Cardiac muscle cell (in vitro differentiated cells and primary cell): ENCODE data around the gene ELMOD1. TPM values are rescaled to one million over a fixed set of nuclear protein-coding genes. Genes with fewer than 3 reads are reported as not detected.

Experiments used
- DNase-seq, 2 donors: peaks; one replicate each; pipeline versions ENCODE4 v3.0.0 to v3.0.0-alpha.2; 2010 to 2017; ENCODE audit warnings: low read depth in 1 of 2, low spot score in 1 of 2
- H3K27ac ChIP-seq: fragments of 200-600 bp; sonication (generic); 2 replicates; pipeline ENCODE4 v1.5.1; 2016
- H3K27me3 ChIP-seq: fragments of 200-600 bp; sonication (generic); 2 replicates; pipeline ENCODE4 v1.6.0; 2016; ENCODE audit warnings: control low read depth
- H3K36me3 ChIP-seq: fragments of 200-600 bp; sonication (generic); 2 replicates; pipeline ENCODE4 v1.5.1; 2016; ENCODE audit warnings: control low read depth
- H3K4me1 ChIP-seq: fragments of 200-600 bp; sonication (generic); 2 replicates; pipeline ENCODE4 v1.8.1; 2017; ENCODE audit warnings: low read depth, mild to moderate bottlenecking, mixed run types
- H3K4me3 ChIP-seq: fragments of 200-600 bp; sonication (generic); 2 replicates; pipeline ENCODE4 v1.5.1; 2016; ENCODE audit warnings: mild to moderate bottlenecking
- H3K9me3 ChIP-seq: fragments of 200-600 bp; sonication (generic); 2 replicates; pipeline ENCODE4 v1.5.1; 2017; ENCODE audit warnings: low read depth, mild to moderate bottlenecking, control low read depth
- CTCF ChIP-seq: IDR thresholded peaks from 2 replicates; pipeline ENCODE4 v1.5.1; 2012; ENCODE audit warnings: low read depth, mild to moderate bottlenecking, low read length
- polyA plus RNA-seq: library from polyadenylated mRNA; unstranded; fragments of >200 nt; fragmentation: Nextera tagmentation; extraction: Ambion mirVana; gene quantifications from 2 replicates; pipeline ENCODE4 v1.2.1, GENCODE V29; 2016
- total RNA-seq: library from RNA; depleted of rRNA; stranded (reverse); fragments of >200 nt; gene quantifications from 2 replicates; pipeline ENCODE4 v1.2.3, GENCODE V29; 2016

The ELMOD1 gene
- total and polyA plus RNA-seq, 2 experiments from 2014 or later, result 0.09 to 1.1 TPM

- Histone ChIP-seq H3K4me3 (no peak overlapping the region), H3K27ac (no peak overlapping the region), H3K27me3 (no peaks in the 10 kb centered on the region), H3K36me3 (no peaks in the 10 kb centered on the region), H3K4me1 (no peaks in the 10 kb centered on the region), H3K9me3 (no peaks in the 10 kb centered on the region)
- no peak for TF ChIP-seq CTCF
- no peak for DNase-seq
These were observed 76.1 kb downstream of the ELMOD1 start for GRCh38 chr11:107666911-107667613.

- H3K4me1 ChIP-seq, result no peaks in the 10 kb centered on the region
- H3K4me3 ChIP-seq, result no peak overlapping the region
- H3K27me3 ChIP-seq, result no peaks in the 10 kb centered on the region
- no peak overlapping the region for H3K27ac ChIP-seq
- no peak for TF ChIP-seq CTCF
- no peak for DNase-seq
- H3K9me3 ChIP-seq, result no peaks in the 10 kb centered on the region
- no peaks in the 10 kb centered on the region for H3K36me3 ChIP-seq
These were observed 78.3 kb downstream of the ELMOD1 start for GRCh38 chr11:107669191-107669740.

GRCh38 chr11:107669893-107670601 lies 79.1 kb downstream of the ELMOD1 start:
- Histone ChIP-seq H3K27me3 (no peaks in the 10 kb centered on the region), H3K4me3 (no peak overlapping the region), H3K36me3 (no peaks in the 10 kb centered on the region), H3K9me3 (no peaks in the 10 kb centered on the region), H3K27ac (no peak overlapping the region), H3K4me1 (no peaks in the 10 kb centered on the region)
- DNase-seq, result no peak
- no peak for TF ChIP-seq CTCF

GRCh38 chr11:107675902-107676301 lies 85.0 kb downstream of the ELMOD1 start:
- no peak for DNase-seq
- no peak for TF ChIP-seq CTCF
- Histone ChIP-seq H3K36me3 (no peaks in the 10 kb centered on the region), H3K4me3 (no peak overlapping the region), H3K9me3 (no peaks in the 10 kb centered on the region), H3K4me1 (no peaks in the 10 kb centered on the region), H3K27me3 (no peaks in the 10 kb centered on the region), H3K27ac (no peak overlapping the region)

GRCh38 chr11:107676336-107677057 lies 85.5 kb downstream of the ELMOD1 start:
- Histone ChIP-seq H3K27me3 (no peaks in the 10 kb centered on the region), H3K9me3 (no peaks in the 10 kb centered on the region), H3K27ac (no peak overlapping the region), H3K36me3 (no peaks in the 10 kb centered on the region), H3K4me1 (no peaks in the 10 kb centered on the region), H3K4me3 (no peak overlapping the region)
- TF ChIP-seq CTCF, result no peak
- no peak for DNase-seq
